ENCODE data around the gene ZSCAN10.

GRCh38 chr16:3080024-3080423 is 19.1 kb downstream of the ZSCAN10 start:
- TF ChIP-seq, protein P1, sequence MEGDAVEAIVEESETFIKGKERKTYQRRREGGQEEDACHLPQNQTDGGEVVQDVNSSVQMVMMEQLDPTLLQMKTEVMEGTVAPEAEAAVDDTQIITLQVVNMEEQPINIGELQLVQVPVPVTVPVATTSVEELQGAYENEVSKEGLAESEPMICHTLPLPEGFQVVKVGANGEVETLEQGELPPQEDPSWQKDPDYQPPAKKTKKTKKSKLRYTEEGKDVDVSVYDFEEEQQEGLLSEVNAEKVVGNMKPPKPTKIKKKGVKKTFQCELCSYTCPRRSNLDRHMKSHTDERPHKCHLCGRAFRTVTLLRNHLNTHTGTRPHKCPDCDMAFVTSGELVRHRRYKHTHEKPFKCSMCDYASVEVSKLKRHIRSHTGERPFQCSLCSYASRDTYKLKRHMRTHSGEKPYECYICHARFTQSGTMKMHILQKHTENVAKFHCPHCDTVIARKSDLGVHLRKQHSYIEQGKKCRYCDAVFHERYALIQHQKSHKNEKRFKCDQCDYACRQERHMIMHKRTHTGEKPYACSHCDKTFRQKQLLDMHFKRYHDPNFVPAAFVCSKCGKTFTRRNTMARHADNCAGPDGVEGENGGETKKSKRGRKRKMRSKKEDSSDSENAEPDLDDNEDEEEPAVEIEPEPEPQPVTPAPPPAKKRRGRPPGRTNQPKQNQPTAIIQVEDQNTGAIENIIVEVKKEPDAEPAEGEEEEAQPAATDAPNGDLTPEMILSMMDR (IDR thresholded peaks at IDR 0.05), result no peak
- TF ChIP-seq POLR2A (IDR thresholded peaks at IDR 0.05) (no peak), POLR2AphosphoS5 (IDR thresholded peaks at IDR 0.05) (no peak)
